PC-9 (cell line): ENCODE measurements around the gene HOXB5. TPM values are rescaled to one million over a fixed set of nuclear protein-coding genes. Genes with fewer than 3 reads are reported as not detected.

Experiments used
- BruUV-seq: library from RNA; stranded (reverse); fragments of 400-500 nt; replicated peaks from 2 replicates; lab custom pipeline; 2021; lab: Mats Ljungman, UMichigan
- CTCF ChIA-PET: fragments of 300-600 bp; sonication (Branson Sonifier 250); formaldehyde crosslinking; loops from one replicate; lab custom pipeline; 2022; ENCODE audit warnings: antibody characterized with exemption; lab: Charles Lee
- POLR2A ChIA-PET: fragments of 300-600 bp; sonication (Branson Sonifier 250); formaldehyde crosslinking; loops from one replicate; lab custom pipeline; 2022; ENCODE audit warnings: antibody characterized with exemption; ENCODE audit not compliant: unreplicated experiment; lab: Charles Lee
- DNase-seq, 2 experiments: peaks; one replicate each; pipeline versions ENCODE4 v3.0.0 to v3.0.0-alpha.2; 2015 to 2022; ENCODE audit warnings: mixed read lengths in 1 of 2
- H2AFZ ChIP-seq: fragments of 200-600 bp; sonication (generic); 2 replicates; pipeline ENCODE4 v1.8.1; 2017; ENCODE audit warnings: antibody characterized with exemption
- H3F3A ChIP-seq: fragments of 200-600 bp; sonication (generic); 2 replicates; pipeline ENCODE4 v1.8.1; 2017; ENCODE audit warnings: antibody characterized with exemption, mild to moderate bottlenecking, low read depth; ENCODE audit not compliant: insufficient read depth
- H3K27ac ChIP-seq: fragments of 200-600 bp; sonication (generic); 2 replicates; pipeline ENCODE4 v1.6.1; 2016; ENCODE audit warnings: mixed run types
- H3K27me3 ChIP-seq: fragments of 200-600 bp; sonication (generic); 2 replicates; pipeline ENCODE4 v1.6.1; 2016; ENCODE audit warnings: low read depth, mixed run types; ENCODE audit not compliant: insufficient read depth
- H3K36me3 ChIP-seq: fragments of 200-600 bp; sonication (generic); 2 replicates; pipeline ENCODE4 v1.6.1; 2016; ENCODE audit warnings: low read depth, mixed run types
- H3K4me1 ChIP-seq: fragments of 200-600 bp; sonication (generic); replicated peaks from 2 replicates; pipeline ENCODE4 v1.6.1; 2016; ENCODE audit warnings: mixed run types; ENCODE audit not compliant: insufficient read depth
- H3K4me2 ChIP-seq: fragments of 200-600 bp; sonication (generic); 2 replicates; pipeline ENCODE4 v1.6.1; 2017; ENCODE audit warnings: mixed run types
- H3K4me3 ChIP-seq: fragments of 200-600 bp; sonication (generic); 2 replicates; pipeline ENCODE4 v1.6.1; 2016; ENCODE audit warnings: mixed run types
- H3K79me2 ChIP-seq: fragments of 200-600 bp; sonication (generic); 2 replicates; pipeline ENCODE4 v1.6.1; 2017; ENCODE audit warnings: low read depth, mixed run types
- H3K9me2 ChIP-seq: fragments of 200-600 bp; sonication (generic); 2 replicates; pipeline ENCODE4 v1.8.1; 2017; ENCODE audit warnings: mild to moderate bottlenecking; ENCODE audit not compliant: insufficient read depth
- H3K9me3 ChIP-seq: fragments of 200-600 bp; sonication (generic); 2 replicates; pipeline ENCODE4 v1.8.1; 2016; ENCODE audit warnings: low read depth; ENCODE audit not compliant: insufficient read depth
- H4K20me1 ChIP-seq: fragments of 200-600 bp; sonication (generic); 2 replicates; pipeline ENCODE4 v1.8.1; 2017; ENCODE audit not compliant: insufficient read depth
- EZH2 ChIP-seq: fragments of 200-600 bp; sonication (generic); IDR thresholded peaks from 2 replicates; pipeline ENCODE4 v1.8.0; 2017; ENCODE audit warnings: antibody characterized with exemption, low read depth
- intact Hi-C: fragments of 100-400 bp; cut with micrococcal nuclease; formaldehyde crosslinking; loops from one replicate; pipeline ENCODE4 v1.10.0; 2022; ENCODE audit not compliant: unreplicated experiment
- total RNA-seq: library from RNA; stranded (reverse); gene quantifications from 2 replicates; pipeline ENCODE4 v1.2.3, GENCODE V29; 2021
- TF ChIP-seq, protein P1 (sequence below): fragments of 200-600 bp; sonication (generic); conservative IDR thresholded peaks from 2 replicates; pipeline ENCODE4 v1.6.1; 2017; ENCODE audit warnings: mixed run types, antibody characterized with exemption, mild to moderate bottlenecking, moderate library complexity

HOXB5 gene
- total RNA-seq, 1 experiment from 2014 or later: 12.9 TPM

DNA sequence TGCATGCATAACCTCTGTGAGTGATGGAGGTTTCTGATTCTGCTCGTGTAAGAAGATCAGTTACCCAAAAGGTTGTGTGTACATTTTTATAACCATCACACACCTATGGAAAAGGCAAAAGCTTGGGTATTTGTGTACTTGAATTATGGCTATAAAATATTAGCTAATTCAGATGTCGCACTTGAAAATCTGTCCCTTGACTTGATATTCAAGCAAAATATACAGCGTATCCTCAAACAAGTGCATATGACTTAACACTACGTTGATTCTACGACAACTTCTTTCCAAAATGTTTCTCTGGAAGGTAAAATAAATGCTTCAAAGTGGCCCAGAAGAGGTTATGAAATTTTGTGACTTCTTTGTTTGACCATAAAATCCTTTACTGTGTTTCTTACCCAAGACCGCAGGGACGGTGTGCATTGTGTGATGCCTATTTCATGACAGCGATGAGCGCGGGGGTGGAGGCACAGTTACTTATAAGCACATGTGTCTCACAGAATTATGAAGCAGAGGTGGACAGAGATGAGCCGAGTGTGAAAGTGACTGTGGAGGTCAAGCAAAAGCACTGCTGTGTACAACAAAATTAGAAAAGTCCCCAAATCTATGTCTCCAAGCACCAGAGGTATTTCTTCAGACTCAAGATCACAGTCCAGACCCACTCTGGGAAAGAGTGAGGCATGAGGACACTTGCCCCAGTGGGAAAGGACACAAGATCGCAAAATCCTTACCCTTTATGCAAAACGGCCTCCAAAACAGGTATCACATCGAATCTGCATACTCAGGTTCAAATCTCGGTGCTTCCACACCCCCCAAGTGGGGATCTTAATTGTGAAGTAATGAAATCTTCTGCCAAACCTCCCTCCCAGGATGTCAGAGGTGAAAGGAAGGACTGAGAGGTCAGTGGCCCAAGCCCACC is 36.7 kb upstream of the HOXB5 start:
- no TSS peak for BruUV-seq

DNA sequence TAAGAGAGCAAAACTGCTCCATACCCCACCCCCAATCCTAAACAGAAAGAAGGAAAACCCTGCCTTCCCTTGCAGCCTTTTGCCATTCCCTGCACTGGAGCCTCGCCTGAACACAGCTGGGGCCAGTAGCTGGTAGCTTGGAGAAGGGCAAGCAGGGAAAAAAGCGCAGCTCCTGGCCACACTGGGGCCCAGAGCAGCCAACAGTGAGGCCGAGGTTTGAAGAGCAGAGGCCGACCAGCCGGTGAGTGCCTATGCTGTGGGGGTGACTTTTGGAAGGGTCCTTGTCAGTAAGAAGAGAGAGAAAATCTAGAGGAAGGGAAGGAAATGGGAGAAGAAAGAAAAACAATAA is 35.8 kb upstream of the HOXB5 start:
- H4K20me1 ChIP-seq: no peaks in the 10 kb centered on the region; the same call in 1 of the 2 replicates
- H3K79me2 ChIP-seq: no peaks in the 10 kb centered on the region
- ChIA-PET CTCF (no interaction called here), POLR2A (no interaction called here)
- H3K27ac ChIP-seq: no peak overlapping the region
- TF ChIP-seq, protein P1, sequence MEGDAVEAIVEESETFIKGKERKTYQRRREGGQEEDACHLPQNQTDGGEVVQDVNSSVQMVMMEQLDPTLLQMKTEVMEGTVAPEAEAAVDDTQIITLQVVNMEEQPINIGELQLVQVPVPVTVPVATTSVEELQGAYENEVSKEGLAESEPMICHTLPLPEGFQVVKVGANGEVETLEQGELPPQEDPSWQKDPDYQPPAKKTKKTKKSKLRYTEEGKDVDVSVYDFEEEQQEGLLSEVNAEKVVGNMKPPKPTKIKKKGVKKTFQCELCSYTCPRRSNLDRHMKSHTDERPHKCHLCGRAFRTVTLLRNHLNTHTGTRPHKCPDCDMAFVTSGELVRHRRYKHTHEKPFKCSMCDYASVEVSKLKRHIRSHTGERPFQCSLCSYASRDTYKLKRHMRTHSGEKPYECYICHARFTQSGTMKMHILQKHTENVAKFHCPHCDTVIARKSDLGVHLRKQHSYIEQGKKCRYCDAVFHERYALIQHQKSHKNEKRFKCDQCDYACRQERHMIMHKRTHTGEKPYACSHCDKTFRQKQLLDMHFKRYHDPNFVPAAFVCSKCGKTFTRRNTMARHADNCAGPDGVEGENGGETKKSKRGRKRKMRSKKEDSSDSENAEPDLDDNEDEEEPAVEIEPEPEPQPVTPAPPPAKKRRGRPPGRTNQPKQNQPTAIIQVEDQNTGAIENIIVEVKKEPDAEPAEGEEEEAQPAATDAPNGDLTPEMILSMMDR: no peak
- TF ChIP-seq EZH2: no peak
- H3K9me3 ChIP-seq: no peaks in the 10 kb centered on the region
- no TSS peak for BruUV-seq
- H2AFZ ChIP-seq: no peak overlapping the region
- H3K36me3 ChIP-seq: no peaks in the 10 kb centered on the region
- H3K4me3 ChIP-seq: no peak overlapping the region
- H3K4me2 ChIP-seq: no peak overlapping the region
- peaks cover 38% of the 10 kb centered on the region; the same call in 1 of the 2 replicates for H3K27me3 ChIP-seq
- intact Hi-C loops: no loop called here
- peaks cover 12% of the 10 kb centered on the region; the same call in 1 of the 2 replicates for H3F3A ChIP-seq
- no peak for DNase-seq
- no peaks in the 10 kb centered on the region for H3K9me2 ChIP-seq
- H3K4me1 ChIP-seq: peaks cover 3% of the 10 kb centered on the region; the same call in 1 of the 2 replicates

More for the DNA sequence above, 36.7 kb upstream of the HOXB5 start:
- no peaks in the 10 kb centered on the region for H4K20me1 ChIP-seq
- H3K4me2 ChIP-seq: no peak overlapping the region
- peaks cover 3% of the 10 kb centered on the region; the same call in 1 of the 2 replicates for H3K4me1 ChIP-seq
- H3K79me2 ChIP-seq: no peaks in the 10 kb centered on the region
- no peak overlapping the region for H2AFZ ChIP-seq
- intact Hi-C loops: no loop called here
- no peak overlapping the region for H3K27ac ChIP-seq
- no peaks in the 10 kb centered on the region for H3K36me3 ChIP-seq
- H3K9me2 ChIP-seq: no peaks in the 10 kb centered on the region
- H3K9me3 ChIP-seq: no peaks in the 10 kb centered on the region
- POLR2A ChIA-PET: no interaction called here
- TF ChIP-seq, protein P1: no peak
- TF ChIP-seq EZH2: no peak
- CTCF ChIA-PET: no interaction called here
- H3K4me3 ChIP-seq: no peak overlapping the region
- no peak for DNase-seq
- peaks cover 42% of the 10 kb centered on the region for H3K27me3 ChIP-seq
- H3F3A ChIP-seq: peaks cover 8% of the 10 kb centered on the region; the same call in 1 of the 2 replicates

DNA sequence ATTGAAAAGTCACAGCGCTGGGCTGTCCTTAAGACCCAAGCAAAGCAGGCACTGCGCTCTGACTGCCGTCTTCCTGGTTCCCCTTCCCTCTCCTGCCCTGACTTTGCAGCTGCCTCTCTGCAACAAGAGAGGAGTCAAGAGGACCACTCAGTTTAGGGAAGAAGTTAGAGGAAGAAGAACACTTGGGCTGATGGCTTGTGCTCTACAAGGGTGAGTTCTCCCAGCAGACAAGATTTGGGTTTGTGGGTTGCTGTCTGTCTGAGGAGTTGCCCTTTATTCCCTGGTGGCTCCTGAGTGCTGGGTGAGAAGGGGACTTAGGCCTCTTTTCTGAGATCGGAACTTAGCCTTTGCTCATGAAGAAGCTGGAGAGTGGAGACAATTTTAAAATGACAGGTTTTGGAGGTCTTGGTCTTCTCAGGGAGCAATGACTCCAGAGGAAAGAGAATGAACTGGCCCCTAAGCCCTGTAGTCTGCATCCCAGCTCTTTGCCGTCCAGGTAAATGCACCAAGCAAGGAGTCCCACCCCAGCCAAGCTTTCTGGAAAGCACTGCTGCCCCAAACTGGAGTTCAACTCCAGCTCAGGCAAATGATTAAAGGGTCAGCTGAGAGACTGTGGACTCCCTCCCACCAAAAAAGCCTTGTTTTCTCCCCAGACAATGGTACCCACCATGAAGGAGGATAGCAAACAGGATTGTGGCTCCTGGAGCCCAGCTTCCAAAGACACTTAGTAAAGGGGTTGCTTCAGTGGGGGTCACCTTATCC is 35.3 kb upstream of the HOXB5 start:
- H4K20me1 ChIP-seq: no peaks in the 10 kb centered on the region; the same call in 1 of the 2 replicates
- H3K4me1 ChIP-seq: peaks cover 3% of the 10 kb centered on the region; the same call in 1 of the 2 replicates
- intact Hi-C loops: no loop called here
- H3K27ac ChIP-seq: no peak overlapping the region
- no peak for DNase-seq
- H3F3A ChIP-seq: peaks cover 15% of the 10 kb centered on the region; the same call in 1 of the 2 replicates
- no peaks in the 10 kb centered on the region for H3K36me3 ChIP-seq
- no peaks in the 10 kb centered on the region for H3K9me2 ChIP-seq
- ChIA-PET CTCF (interaction anchor here (0.6 kb wide), 1 partner anchor 706 kb away, joined by 7 read pairs; no protein-coding TSS in a partner anchor), POLR2A (interaction anchor here (0.7 kb wide), 1 partner anchor 570 kb away, joined by 3 read pairs; no protein-coding TSS in a partner anchor)
- no peaks in the 10 kb centered on the region for H3K9me3 ChIP-seq
- TF ChIP-seq, protein P1: no peak
- no peak for TF ChIP-seq EZH2
- H3K4me3 ChIP-seq: no peak overlapping the region
- peaks cover 37% of the 10 kb centered on the region; the same call in 1 of the 2 replicates for H3K27me3 ChIP-seq
- H2AFZ ChIP-seq: no peak overlapping the region
- H3K4me2 ChIP-seq: no peak overlapping the region
- no TSS peak for BruUV-seq
- H3K79me2 ChIP-seq: no peaks in the 10 kb centered on the region
